Ureter (tissue), 1 donor: ENCODE results near the gene APC2. TPM values are rescaled to one million over a fixed set of nuclear protein-coding genes. Genes with fewer than 3 reads are reported as not detected.

Source experiments
- DNase-seq: peaks from one replicate; pipeline ENCODE4 v3.0.0-alpha.2; 2020; ENCODE audit warnings: low spot score
- total RNA-seq: library from RNA; stranded (reverse); gene quantifications from one replicate; pipeline ENCODE4 v1.2.4, GENCODE V29; 2023
- donor health status: DM: yes; HTN: yes; CAD: no.

APC2 gene
- total RNA-seq, 1 donor from 2014 or later = 0.26 TPM

DNA sequence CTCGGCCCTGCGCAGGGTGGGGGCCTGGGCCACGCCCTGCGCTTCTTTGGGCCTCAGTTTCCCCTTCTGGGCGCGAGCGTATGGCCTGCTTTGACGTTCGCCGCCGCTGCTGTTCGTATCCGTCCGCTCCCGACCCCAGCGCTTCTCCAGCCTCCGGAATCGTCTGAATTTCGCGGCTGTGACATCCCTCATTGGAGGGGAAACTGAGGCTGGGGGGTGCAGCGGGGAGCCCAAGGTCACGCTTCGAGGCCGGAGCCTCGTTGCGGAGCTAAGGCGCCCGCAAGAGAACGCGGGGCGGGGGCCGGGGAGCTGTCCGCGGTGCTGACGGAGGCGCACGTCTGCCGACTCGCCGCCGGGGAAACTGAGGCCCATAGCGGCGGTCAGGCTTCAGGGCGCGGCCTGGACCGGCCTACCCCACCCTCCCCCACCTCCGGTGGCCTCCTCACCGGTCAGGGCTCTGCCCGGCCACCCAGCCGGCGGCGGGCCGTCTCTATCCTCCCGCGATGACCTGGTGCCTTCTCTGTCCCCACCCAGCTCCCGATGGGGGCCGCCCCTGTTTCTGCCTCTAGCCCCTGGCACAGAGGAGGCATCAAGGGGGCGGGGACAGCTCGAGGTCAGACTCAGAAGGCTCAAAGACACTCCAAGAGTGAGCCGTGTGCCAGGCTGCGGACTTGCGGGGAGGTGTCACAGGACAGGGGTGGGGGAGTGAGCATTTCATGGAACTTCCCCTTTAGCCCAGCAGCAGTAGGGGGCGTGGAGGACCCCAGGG lies 3.0 kb upstream of the APC2 start:
- no peak for DNase-seq

DNA sequence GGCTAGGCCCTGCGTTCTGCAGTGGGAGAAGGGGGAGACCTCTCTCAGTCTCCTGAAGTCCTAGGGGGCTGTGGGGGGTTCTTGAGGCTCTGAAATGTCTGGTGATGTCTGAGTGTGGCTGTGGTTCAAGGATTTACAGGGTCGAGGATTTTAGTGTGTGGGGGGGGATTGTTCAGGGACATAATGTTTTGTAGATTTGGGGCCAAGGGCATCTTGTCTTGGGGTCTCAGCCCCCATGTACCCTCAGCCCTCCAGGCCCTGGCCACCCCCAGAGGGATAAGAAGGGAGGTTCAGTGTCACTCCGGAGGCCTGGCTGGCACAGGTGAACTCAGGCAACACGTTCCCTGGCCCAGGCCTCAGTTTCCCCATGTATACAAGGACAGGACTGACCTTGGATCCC lies 2.4 kb upstream of the APC2 start:
- DNase-seq = no peak

DNA sequence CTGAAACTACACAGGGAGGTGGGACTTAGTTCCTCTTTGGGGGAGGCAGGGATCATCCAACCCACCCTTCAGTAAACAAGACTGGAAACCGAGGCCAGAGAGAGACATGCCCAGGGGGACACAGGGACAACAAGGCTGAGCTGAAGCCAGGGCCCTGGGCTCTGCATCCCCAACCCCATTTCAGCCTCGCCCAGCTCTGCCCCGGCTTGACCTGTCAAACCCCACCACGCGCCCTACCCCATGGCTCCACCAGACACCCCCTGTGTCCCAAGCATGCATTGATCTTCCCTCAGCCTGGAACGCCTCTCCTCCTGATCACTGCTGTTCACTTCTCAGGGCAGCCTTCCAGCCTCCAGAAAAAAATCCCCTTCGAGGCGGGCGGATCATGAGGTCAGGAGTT lies 2.0 kb upstream of the APC2 start:
- no peak for DNase-seq

DNA sequence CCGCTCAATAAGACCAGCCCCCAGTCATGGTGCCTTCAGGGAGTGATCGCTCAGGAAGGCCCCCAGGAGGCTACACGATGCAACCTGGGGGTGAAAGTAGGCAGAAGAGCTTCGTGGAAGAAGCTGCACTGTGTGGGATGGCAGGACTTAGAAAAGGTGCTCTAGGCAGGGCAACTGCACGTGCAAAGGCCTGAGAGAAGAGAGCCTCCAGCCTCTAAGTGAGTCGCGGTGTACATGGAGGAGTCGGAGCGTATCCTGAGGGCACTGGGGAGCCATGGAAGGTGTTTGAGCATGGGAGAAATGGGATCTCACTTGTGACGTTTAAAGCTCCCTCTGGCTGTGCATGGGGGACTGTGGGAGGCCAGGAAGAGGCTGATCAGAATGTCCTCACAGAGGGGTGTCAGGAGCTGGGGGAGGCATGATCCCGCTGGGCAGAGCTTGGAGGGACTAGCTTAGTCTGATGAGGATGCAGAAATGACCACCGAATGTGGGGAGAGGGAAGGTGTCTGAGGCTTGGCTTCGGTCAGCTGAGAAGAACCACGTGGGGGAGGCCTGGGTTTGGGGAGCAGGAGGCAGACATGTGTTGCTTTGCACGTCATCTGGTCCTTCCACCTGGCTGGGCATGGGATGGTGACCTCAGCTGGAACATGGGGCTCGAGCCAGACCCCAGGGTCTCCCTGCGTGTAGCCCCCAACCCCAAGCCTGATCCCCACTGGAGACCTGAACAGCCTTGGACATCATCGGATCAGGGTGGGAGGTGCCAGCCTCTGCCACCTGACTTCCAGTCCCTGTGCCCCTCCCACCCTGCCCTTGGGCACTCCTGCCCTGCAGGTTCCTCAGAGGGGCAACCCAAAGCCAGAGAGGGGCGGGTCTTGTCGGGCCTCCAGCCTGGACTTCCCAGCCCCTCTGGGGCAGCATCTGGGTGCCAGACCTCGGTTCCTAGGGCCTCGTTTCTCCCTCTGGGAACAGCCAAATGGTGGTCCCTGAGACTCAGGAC lies 1.1 kb downstream of the APC2 start:
- no peak for DNase-seq

DNA sequence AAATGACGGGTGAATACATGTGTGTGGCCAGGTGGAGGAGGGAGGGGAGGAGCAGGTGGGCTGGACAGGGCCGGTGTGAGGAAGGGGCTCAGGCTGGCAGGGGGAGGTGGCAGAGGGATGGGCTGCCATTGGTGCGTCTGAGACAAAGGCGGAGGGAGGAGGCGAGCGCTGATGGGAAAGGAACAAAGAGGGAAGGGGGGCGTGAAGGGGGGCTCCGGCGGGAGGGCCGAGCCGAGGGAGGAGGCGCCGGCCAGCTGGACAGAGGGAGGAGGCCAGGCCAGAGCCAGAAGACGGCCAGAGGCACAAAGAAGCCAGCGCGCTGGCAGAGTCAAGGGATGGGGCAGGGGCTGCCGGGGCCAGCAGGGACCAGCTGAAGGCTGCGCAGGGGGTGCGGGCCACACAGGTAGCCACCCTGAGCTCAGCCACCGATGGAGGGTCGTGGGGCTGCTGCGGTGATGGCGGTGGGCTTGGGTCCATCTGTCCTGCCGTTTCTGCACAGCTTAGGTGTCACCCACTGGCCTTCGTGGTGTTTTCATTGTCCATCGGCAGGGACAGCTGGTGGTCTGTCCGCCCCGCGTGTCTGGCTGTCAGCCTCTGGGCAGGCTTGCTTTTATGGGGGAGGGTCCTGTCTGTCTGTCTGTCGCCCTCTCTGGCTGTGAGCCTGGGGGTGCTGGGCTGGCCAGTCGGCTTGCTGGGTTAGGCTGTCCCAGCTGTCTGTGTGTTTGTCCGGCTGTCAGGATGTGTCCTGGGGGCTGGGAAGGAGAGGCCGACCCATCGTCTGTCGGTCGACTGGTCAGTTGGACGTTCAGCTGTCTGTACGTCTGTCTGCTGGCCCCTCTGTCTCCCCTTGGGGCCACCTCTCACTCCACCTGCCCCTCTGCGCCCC lies 2.2 kb downstream of the APC2 start:
- DNase-seq = no peak

DNA sequence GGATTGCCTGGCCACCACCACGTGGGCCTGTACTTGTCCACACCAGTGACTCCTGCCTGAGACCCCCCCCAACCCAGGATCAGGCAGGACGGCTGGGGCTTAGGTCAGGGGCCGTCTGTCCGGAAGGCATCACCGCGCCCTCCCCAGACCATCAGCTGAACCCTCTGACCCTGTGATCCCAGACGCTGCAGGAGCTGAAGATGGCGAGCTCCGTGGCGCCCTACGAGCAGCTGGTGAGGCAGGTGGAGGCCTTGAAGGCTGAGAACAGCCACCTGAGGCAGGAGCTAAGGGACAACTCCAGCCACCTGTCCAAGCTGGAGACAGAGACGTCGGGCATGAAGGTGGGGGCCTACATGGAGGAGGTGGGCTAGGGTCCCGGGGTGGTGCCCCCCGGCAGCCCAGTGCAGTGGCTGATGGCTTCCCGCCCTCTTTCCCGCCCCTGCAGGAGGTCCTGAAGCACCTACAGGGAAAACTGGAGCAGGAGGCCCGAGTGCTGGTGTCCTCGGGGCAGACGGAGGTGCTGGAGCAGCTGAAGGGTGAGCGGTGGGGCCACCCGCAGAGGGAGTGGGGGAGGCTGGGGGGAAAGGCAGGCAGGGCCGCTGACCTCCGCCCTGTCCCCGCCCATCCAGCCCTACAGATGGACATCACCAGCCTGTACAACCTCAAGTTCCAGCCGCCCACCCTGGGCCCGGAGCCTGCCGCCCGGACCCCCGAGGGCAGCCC lies 3.0 kb downstream of the APC2 start:
- no peak for DNase-seq

DNA sequence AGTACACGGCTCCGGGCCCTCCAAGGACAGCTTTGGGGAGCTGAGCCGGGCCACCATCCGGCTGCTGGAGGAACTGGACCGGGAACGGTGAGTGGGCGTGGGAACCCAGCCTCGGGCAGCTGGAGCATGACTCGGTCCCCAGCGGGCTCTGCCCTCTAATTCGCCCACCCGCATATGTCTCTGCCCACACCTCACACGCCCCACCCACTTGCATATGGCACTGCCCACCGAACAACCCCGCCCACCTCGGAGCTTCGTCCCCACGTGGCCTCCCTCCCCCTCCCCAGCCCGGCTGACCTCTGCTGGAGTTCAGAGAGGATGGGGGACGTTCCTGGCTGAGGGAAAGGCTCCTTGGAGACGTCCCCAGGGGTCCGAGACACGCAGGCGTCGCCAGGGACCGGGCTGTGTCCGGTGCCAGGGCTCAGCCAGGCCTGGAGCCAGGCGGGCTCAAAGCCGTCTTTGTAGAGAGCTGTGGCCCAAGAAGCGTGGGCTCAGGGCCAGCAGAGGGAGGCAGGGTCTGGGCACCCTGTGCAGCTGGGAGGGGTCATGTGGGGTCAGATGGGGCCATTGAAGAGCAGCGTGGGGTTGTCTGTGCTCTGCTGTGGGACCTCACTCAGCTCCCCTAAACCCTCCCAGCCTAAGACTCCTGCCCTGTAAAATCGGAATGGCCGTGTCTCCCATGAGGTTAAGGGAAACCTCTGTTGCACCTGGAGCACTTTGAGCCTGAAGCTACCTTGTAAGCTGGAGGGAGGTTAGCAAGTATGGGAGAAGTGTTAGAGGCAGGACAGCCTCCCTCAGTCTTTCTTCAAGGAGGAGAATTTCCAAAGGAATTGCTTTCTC lies 3.8 kb downstream of the APC2 start:
- DNase-seq = no peak

DNA sequence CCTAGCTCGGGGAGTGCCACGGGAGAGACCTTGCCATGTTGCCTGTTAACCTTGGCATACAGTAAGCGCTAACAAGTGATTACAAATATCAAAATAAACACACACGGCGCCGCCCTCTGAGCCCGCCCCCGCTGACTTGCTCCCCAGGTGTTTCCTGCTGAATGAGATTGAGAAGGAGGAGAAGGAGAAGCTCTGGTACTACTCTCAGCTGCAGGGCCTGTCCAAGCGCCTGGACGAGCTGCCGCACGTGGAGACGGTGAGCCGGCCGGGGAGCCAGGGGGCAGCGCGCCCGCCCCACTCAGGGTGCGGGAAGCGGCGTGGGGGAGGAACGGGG lies 5.0 kb downstream of the APC2 start:
- no peak for DNase-seq

DNA sequence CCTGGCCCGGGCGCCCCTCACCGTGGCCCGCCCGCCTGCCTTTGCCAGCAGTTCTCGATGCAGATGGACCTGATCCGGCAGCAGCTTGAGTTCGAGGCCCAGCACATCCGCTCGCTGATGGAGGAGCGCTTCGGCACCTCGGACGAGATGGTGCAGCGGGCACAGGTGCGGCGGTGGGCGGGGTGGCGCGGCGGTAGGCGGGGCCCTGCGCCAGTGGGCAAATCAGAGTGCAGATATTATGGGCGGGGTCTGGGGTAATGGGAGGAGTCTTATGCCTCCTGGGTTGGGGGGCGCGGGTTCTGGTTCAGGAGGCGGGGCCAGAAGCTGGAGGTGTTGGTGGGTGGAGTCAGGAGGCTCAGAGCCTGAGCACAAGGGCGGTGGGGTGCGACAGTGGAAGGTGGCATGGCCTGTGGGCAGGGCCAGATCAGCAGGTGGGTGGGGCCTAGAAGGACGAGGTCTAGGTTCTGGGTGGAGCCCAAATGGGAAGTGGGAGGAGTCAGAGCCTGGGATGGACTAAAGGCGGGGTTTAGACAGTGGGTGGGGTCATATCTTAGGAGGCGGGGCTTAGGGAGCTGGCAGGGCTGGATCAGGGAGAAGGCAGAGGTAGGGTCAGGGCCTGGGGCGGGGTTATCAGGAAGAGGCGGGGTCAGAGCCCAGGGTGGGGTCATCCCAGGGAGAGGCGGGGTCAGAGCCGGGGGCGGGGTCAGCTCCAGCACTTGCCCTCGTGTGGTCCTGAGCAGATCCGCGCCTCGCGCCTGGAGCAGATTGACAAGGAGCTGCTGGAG lies 5.6 kb downstream of the APC2 start:
- DNase-seq = no peak

DNA sequence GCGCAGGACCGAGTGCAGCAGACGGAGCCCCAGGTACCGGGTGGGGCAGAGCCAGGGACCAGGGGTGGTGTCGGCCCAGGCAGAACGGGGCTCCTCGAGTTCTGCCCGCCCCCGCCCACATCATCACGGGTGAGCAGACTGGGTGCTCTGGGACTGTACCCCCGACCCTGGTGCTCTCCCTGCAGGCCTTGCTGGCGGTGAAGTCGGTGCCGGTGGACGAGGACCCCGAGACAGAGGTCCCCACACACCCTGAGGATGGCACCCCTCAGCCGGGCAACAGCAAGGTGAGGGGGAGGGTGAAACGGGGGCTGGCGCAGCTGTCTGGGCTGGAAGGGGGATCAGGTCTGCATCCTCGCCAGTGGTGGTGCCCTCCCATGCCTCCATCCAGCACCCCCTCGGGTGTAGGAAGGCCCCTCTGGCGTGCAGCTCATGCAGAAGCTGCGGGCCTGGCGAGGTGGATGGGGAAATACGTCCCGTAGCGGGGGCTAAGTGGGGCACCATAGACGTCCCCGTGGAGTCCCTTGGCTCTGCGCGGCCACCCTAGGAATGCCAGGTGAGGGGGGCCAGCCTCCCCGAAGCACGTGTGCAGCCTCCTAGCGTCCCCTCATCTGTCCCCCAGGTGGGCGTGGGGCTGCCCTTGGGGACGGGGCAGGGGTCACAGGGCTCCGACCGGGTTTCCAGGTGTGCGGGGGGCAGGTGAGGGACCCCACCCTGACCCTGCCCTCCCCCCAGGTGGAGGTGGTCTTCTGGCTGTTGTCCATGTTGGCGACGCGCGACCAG lies 6.4 kb downstream of the APC2 start:
- DNase-seq = no peak

DNA sequence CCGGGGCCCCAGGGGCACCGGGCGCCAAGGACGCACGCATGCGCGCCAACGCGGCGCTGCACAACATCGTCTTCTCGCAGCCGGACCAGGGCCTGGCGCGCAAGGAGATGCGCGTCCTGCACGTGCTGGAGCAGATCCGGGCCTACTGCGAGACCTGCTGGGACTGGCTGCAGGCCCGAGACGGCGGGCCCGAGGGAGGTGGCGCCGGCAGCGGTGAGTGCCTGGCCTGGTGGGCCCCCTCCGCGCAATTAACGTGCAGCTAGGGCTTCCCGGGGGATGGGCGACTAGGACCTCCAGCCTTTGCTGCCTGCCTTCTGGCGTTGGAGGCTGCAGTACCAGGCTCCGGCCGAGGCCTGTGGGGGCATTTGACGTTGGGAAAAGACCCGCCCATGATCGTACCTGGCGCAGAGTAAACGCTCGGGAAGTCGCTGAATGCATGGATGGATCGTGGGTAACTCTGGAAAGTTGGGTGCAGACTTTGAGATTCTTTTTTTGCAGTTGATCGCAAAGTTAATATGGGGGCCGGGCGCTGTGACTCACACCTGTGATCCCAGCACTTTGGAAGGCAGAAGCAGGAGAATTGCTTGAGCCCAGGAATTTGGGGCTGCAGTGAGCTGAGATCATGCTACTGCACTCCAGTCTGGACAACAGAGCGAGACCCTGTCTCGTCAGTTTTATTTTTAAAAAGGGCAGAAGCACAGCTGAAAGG lies 7.3 kb downstream of the APC2 start:
- DNase-seq = no peak

DNA sequence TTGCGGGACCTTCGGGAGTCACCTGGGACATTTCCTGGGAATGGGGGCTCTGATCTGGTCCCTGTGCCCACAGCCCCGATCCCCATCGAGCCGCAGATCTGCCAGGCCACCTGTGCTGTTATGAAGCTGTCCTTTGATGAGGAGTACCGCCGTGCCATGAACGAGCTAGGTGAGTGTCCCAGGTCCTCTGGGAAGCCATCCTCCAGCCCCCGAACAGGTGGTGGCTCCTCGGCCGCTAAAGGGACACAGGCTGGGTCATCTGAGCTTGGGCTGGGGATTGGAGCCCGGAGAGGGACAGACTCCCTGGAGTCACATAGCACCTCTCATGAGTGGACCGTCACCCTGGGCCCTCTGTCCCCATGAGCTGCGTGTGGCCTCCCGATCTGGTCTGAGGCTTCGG lies 8.0 kb downstream of the APC2 start:
- no peak for DNase-seq

DNA sequence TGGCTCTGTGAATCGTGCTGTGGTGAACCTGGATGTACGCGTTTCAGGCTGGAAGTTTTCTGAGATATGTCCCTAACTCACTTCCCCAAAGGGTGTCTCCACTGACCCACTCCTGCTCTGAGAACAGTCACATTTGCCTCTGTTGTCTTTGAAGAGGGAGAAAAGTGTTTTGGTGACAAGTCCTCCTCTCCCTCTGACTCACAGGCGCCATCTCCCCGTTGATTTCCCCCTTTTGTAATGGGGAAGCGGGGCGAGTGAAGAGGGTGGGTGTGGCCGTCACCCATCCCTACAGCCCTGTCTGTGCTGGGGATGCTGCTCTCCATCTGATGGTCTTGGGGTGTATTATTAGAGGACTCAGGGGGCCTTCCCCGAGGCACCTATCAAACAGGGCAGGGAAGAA lies 9.6 kb downstream of the APC2 start:
- DNase-seq = no peak

DNA sequence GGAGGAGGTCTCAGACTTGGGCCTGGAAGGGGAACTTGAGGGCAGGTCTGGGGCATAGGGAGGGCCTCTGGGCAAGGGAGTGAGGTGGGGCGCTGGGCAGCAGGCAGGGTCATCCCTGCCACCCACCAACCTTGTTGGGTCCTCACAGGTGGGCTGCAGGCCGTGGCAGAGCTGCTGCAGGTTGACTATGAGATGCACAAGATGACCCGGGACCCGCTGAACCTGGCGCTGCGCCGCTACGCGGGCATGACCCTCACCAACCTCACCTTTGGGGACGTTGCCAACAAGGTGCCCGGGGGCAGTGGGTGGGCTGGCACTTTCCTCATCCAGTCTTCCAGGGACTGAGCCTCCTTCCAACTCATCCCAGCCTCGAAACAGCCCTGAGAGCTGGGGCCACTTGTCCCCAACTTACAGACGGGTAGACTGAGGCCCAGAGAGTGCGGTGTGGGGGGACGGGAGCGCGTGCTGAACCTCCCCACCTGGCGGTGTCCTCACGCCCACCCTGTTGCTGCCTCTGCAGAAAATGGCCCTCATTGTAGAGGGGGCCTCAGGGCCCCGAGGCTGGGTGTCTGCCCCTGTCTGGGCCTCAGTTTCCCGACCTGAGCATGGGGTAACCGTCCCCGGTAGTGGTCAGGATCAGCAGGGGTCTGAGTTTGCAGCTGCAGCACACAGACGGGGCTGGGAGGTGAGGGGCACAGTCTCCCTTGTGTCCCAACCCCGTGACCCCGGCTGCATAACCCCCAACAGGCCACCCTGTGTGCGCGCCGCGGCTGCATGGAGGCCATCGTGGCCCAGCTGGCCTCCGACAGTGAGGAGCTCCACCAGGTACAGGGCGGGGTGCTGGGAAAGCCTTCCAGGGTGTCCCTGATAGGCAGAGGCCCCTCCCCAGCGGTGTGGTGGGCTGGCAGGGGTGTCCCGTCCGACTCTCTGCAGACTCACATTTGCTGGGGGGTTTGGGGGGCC lies 10.4 kb downstream of the APC2 start:
- no peak for DNase-seq

DNA sequence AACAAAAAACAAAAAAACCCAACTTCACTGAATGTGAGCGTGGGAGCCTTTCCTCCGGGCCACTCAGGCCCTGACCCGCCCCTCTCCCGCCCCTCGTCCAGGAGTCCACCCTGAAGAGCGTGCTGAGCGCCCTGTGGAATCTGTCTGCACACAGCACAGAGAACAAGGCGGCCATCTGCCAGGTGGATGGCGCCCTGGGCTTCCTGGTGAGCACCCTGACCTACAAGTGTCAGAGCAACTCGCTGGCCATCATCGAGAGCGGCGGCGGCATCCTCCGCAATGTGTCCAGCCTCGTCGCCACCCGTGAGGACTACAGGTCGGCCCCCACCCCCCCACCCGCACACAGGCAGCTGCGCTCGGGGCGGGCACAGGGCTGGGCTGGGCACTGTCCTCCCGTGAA lies 11.9 kb downstream of the APC2 start:
- DNase-seq = no peak

DNA sequence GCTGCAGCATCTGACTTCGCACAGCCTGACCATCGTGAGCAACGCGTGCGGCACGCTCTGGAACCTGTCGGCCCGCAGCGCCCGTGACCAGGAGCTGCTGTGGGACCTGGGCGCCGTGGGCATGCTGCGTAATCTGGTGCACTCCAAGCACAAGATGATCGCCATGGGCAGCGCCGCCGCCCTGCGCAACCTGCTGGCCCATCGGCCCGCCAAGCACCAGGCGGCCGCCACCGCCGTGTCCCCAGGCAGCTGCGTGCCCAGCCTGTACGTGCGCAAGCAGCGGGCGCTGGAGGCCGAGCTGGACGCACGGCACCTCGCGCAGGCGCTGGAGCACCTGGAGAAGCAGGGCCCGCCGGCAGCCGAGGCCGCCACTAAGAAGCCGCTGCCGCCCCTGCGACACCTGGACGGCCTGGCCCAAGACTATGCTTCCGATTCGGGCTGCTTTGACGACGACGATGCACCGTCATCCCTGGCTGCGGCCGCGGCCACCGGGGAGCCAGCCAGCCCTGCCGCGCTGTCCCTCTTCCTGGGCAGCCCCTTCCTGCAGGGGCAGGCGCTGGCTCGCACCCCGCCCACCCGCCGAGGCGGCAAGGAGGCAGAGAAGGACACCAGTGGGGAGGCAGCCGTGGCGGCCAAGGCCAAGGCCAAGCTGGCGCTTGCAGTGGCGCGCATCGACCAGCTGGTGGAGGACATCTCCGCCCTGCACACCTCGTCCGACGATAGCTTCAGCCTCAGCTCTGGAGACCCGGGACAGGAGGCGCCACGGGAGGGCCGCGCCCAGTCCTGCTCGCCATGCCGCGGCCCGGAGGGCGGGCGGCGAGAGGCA lies 15.5 kb downstream of the APC2 start:
- no peak for DNase-seq
